Natural killer cell (primary cell): ENCODE results near the gene PSMB11. TPM values are rescaled to one million over a fixed set of nuclear protein-coding genes. Genes with fewer than 3 reads are reported as not detected.
"Not testable (repeated sequence)": the region's sequence is repeated elsewhere in the genome, so short reads cannot be mapped to it uniquely, and the experiment has no call there.

Source experiments
- ATAC-seq, 3 donors: fragments of 150-1000 bp in 2 of 3; fragments of 200-7000 bp in 1 of 3; cut with Tn5 transposase; 1 replicate in 1 of 3; 2 replicates in 2 of 3; pipeline ENCODE4 v1.10.0; 2021; ENCODE audit warnings: mild to moderate bottlenecking in 2 of 3, moderate library complexity in 2 of 3
- DNase-seq, 2 donors: peaks; one replicate each; pipeline versions ENCODE4 v3.0.0 to v3.0.0-alpha.2; 2013 to 2021; ENCODE audit warnings: mixed read lengths in 1 of 2
- H3K27ac ChIP-seq: one replicate; pipeline ENCODE4 v1.5.1; 2013; ENCODE audit warnings: mild to moderate bottlenecking, low read length
- H3K27me3 ChIP-seq: one replicate; pipeline ENCODE4 v1.6.1; 2013; ENCODE audit warnings: low read length; ENCODE audit not compliant: control insufficient read depth, insufficient read depth
- H3K36me3 ChIP-seq: one replicate; pipeline ENCODE4 v1.6.1; 2013; ENCODE audit warnings: low read length; ENCODE audit not compliant: control insufficient read depth, insufficient read depth
- H3K4me1 ChIP-seq: one replicate; pipeline ENCODE4 v1.6.1; 2013; ENCODE audit warnings: low read length; ENCODE audit not compliant: control insufficient read depth, insufficient read depth
- H3K4me3 ChIP-seq: one replicate; pipeline ENCODE4 v1.5.1; 2013; ENCODE audit warnings: low read length
- H3K9me3 ChIP-seq: one replicate; pipeline ENCODE4 v1.6.1; 2013; ENCODE audit warnings: low read length; ENCODE audit not compliant: control insufficient read depth, insufficient read depth
- H3K27ac Mint-ChIP-seq, 2 donors: one replicate each; pipeline ENCODE4 v1.8.0; 2022; ENCODE audit warnings: mild to moderate bottlenecking in 2 of 2, mixed read lengths in 2 of 2, moderate library complexity in 1 of 2
- H3K27me3 Mint-ChIP-seq, 2 donors: one replicate each; pipeline ENCODE4 v1.8.0; 2022; ENCODE audit warnings: low read depth in 2 of 2, mixed read lengths in 2 of 2
- H3K36me3 Mint-ChIP-seq: one replicate; pipeline ENCODE4 v1.8.0; 2022; ENCODE audit warnings: mixed read lengths
- H3K4me1 Mint-ChIP-seq, 2 donors: one replicate each; pipeline ENCODE4 v1.8.0; 2022; ENCODE audit warnings: mixed read lengths in 2 of 2
- H3K4me3 Mint-ChIP-seq: one replicate; pipeline ENCODE4 v1.8.0; 2022; ENCODE audit warnings: mild to moderate bottlenecking, moderate library complexity, mixed read lengths
- H3K9me3 Mint-ChIP-seq, 2 donors: one replicate each; pipeline ENCODE4 v1.8.0; 2022; ENCODE audit warnings: mixed read lengths in 2 of 2
- CTCF ChIP-seq: fragments of 200-600 bp; IDR thresholded peaks from one replicate; pipeline ENCODE4 v1.8.0; 2022; ENCODE audit warnings: antibody characterized with exemption
- WGBS: methylation state at CpG from one replicate; pipeline ENCODE4 v1.1.7; 2013; ENCODE audit warnings: missing lambda C conversion rate; ENCODE audit not compliant: insufficient coverage; 5-methylcytosine and 5-hydroxymethylcytosine counted together
- intact Hi-C: fragments of 100-400 bp; cut with micrococcal nuclease; formaldehyde crosslinking; loops from one replicate; pipeline ENCODE4 v1.14.2; 2022
- total RNA-seq, 4 donors: library from RNA; stranded (reverse); fragments of 120-200 nt in 1 of 4; gene quantifications; one replicate each; pipeline versions ENCODE4 v1.2.3 to v1.2.4, GENCODE V29; 2013 to 2022

PSMB11 gene
- total RNA-seq, 3 donors from 2014 or later (not counting 1 experiment from before 2014, with no cell fraction given), result not detected

GRCh38 chr14:22998329-22999012, 43.5 kb upstream of the PSMB11 start:
- peaks cover 12% of the 10 kb centered on the region for H3K36me3 ChIP-seq
- WGBS, result 93% methylated on average over 16 of the region's 16 CpGs
- no peak overlapping the region for H3K4me3 ChIP-seq
- no peak overlapping the region for H3K4me3 Mint-ChIP-seq
- TF ChIP-seq CTCF, result no peak
- no peak overlapping the region for H3K27ac ChIP-seq
- DNase-seq (no peak), ATAC-seq (no peak)
- H3K9me3 Mint-ChIP-seq, result no peaks in the 10 kb centered on the region
- H3K27ac Mint-ChIP-seq, result no peak overlapping the region
- intact Hi-C loops, result no loop called here
- H3K27me3 ChIP-seq, result no peaks in the 10 kb centered on the region
- no peaks in the 10 kb centered on the region for H3K4me1 Mint-ChIP-seq
- H3K27me3 Mint-ChIP-seq, result no peaks in the 10 kb centered on the region
- no peaks in the 10 kb centered on the region for H3K9me3 ChIP-seq
- H3K36me3 Mint-ChIP-seq, result no peaks in the 10 kb centered on the region
- H3K4me1 ChIP-seq, result no peaks in the 10 kb centered on the region

GRCh38 chr14:23000860-23001259, 41.2 kb upstream of the PSMB11 start:
- ATAC-seq (no peak), DNase-seq (no peak)
- no peak for TF ChIP-seq CTCF
- H3K27me3 Mint-ChIP-seq, result no peaks in the 10 kb centered on the region
- no peak overlapping the region for H3K4me3 ChIP-seq
- no peaks in the 10 kb centered on the region for H3K9me3 ChIP-seq
- no peak overlapping the region for H3K27ac Mint-ChIP-seq
- H3K36me3 Mint-ChIP-seq, result no peaks in the 10 kb centered on the region
- no peaks in the 10 kb centered on the region for H3K4me1 ChIP-seq
- no CpG with 5 or more reads among the region's 2 CpGs for WGBS
- H3K9me3 Mint-ChIP-seq, result no peaks in the 10 kb centered on the region
- peaks cover 12% of the 10 kb centered on the region for H3K36me3 ChIP-seq
- H3K27ac ChIP-seq, result no peak overlapping the region
- intact Hi-C loops, result no loop called here
- H3K4me3 Mint-ChIP-seq, result no peak overlapping the region
- H3K4me1 Mint-ChIP-seq, result peaks cover 0 to 2% of the 10 kb centered on the region in 2 donors
- H3K27me3 ChIP-seq, result no peaks in the 10 kb centered on the region

GRCh38 chr14:23002592-23002991, 39.4 kb upstream of the PSMB11 start:
- DNase-seq, result no peak
- no peaks in the 10 kb centered on the region for H3K27me3 ChIP-seq
- H3K4me1 ChIP-seq, result peaks cover 13% of the 10 kb centered on the region
- H3K27ac ChIP-seq, result no peak overlapping the region
- Mint-ChIP-seq H3K36me3 (no peaks in the 10 kb centered on the region), H3K27me3 (no peaks in the 10 kb centered on the region), H3K4me1 (peaks cover 16% of the 10 kb centered on the region in 2 donors), H3K27ac (no peak overlapping the region), H3K4me3 (no peak overlapping the region), H3K9me3 (no peaks in the 10 kb centered on the region)
- WGBS, result 100% methylated on average over 1 of the region's 3 CpGs
- intact Hi-C loops, result no loop called here
- H3K9me3 ChIP-seq, result no peaks in the 10 kb centered on the region
- ATAC-seq, result no peak
- H3K4me3 ChIP-seq, result no peak overlapping the region
- TF ChIP-seq CTCF, result no peak
- peaks cover 12% of the 10 kb centered on the region for H3K36me3 ChIP-seq

GRCh38 chr14:23004274-23004673, 37.7 kb upstream of the PSMB11 start:
- H3K4me1 Mint-ChIP-seq, result peaks cover 25 to 26% of the 10 kb centered on the region in 2 donors
- H3K4me3 ChIP-seq, H3K9me3 ChIP-seq, H3K27me3 ChIP-seq, ATAC-seq, H3K36me3 Mint-ChIP-seq, H3K4me3 Mint-ChIP-seq, H3K27ac ChIP-seq, H3K36me3 ChIP-seq, H3K27me3 Mint-ChIP-seq, DNase-seq, H3K9me3 Mint-ChIP-seq, intact Hi-C loops, H3K27ac Mint-ChIP-seq: not testable (repeated sequence)
- WGBS, result 100% methylated on average over 4 of the region's 4 CpGs
- H3K4me1 ChIP-seq, result peaks cover 16% of the 10 kb centered on the region
